Heart right ventricle (tissue), 16 donors: ENCODE data around the gene ACSS1. TPM values are rescaled to one million over a fixed set of nuclear protein-coding genes. Genes with fewer than 3 reads are reported as not detected.
A peak's percentile ranks its signal among the peaks of the same experiment; 100 is the strongest.

Source experiments
- ATAC-seq, 8 donors: fragments of 200-7000 bp; cut with Tn5 transposase; one replicate each; pipeline ENCODE4 v1.9.1; 2020; ENCODE audit warnings: mild to moderate bottlenecking in 8 of 8, moderate library complexity in 8 of 8, moderate number of reproducible peaks in 1 of 8
- DNase-seq, 2 donors: peaks; one replicate each; pipeline ENCODE4 v3.0.0-alpha.2; 2020
- H3K27ac ChIP-seq, 10 donors: fragments of 200-600 bp; sonication (generic) in 2 of 10; one replicate each; pipeline versions ENCODE4 v1.5.0 to v1.8.0; 2020 to 2022; ENCODE audit warnings: mild to moderate bottlenecking in 3 of 10
- H3K27me3 ChIP-seq, 7 donors: fragments of 200-600 bp; one replicate each; pipeline ENCODE4 v1.8.0; 2021 to 2022; ENCODE audit warnings: mild to moderate bottlenecking in 2 of 7
- H3K36me3 ChIP-seq, 9 donors: fragments of 200-600 bp; sonication (generic) in 1 of 9; one replicate each; pipeline versions ENCODE4 v1.5.0 to v1.8.0; 2020 to 2022; ENCODE audit warnings: mild to moderate bottlenecking in 2 of 9
- H3K4me1 ChIP-seq, 9 donors: fragments of 200-600 bp; sonication (generic) in 1 of 9; one replicate each; pipeline versions ENCODE4 v1.5.0 to v1.8.0; 2020 to 2022; ENCODE audit warnings: mild to moderate bottlenecking in 4 of 9
- H3K4me3 ChIP-seq, 10 donors: fragments of 200-600 bp; sonication (generic) in 2 of 10; one replicate each; pipeline versions ENCODE4 v1.5.0 to v1.8.0; 2020 to 2022; ENCODE audit warnings: mild to moderate bottlenecking in 7 of 10, moderate library complexity in 2 of 10
- H3K9me3 ChIP-seq, 11 donors: fragments of 200-600 bp in 10 of 11; sonication (generic) in 2 of 11; one replicate each; pipeline versions ENCODE4 v1.5.0 to v1.8.0; 2013 to 2022; ENCODE audit warnings: mild to moderate bottlenecking in 2 of 11, control low read depth in 1 of 11, moderate library complexity in 1 of 11
- CTCF ChIP-seq, 9 donors: fragments of 200-600 bp; sonication (generic) in 2 of 9; IDR thresholded peaks; one replicate each; pipeline versions ENCODE4 v1.5.0 to v1.8.0; 2021 to 2022; ENCODE audit warnings: antibody characterized with exemption in 9 of 9, mild to moderate bottlenecking in 5 of 9, moderate library complexity in 1 of 9
- WGBS, 2 donors: extraction: QIAGEN DNeasy Blood & Tissue Kit; methylation state at CpG; one replicate each; pipeline ENCODE4 v1.1.7; 2013; ENCODE audit warnings: inconsistent platforms in 1 of 2; 5-methylcytosine and 5-hydroxymethylcytosine counted together
- intact Hi-C, 10 donors: fragments of 100-400 bp; cut with DNase I; formaldehyde crosslinking; loops; one replicate each; pipeline versions ENCODE4 v1.11.1 to v1.14.2; 2022
- polyA plus RNA-seq, 2 donors: library from polyadenylated mRNA; stranded (reverse); fragments of 200-250 nt; gene quantifications; one replicate each; pipeline ENCODE4 v1.2.3, GENCODE V29; 2013
- total RNA-seq, 10 donors: library from RNA; stranded (reverse); fragmentation: NEBNext Ultra II Directional in 3 of 10; extraction: Animal tissue kit (Norgen Biotek cat#: 25700) in 3 of 10; gene quantifications; one replicate each; pipeline versions ENCODE4 v1.2.1 to v1.2.4, GENCODE V29; 2021 to 2023
- donor health status: Arrhythmogenic right ventricular cardiomyopathy.
- donor health status: ischemic (EF 13 %, LVEDD 7.1; RV severe dilation, severe dysfunction).
- donor health status: healthy with polysubstance abuse.
- donor health status: DM: no; HTN: yes; CAD: no.
- donor health status: DM: no; HTN: no; CAD: no.
- donor health status: ischemic (EF 25% LVEDD 6.9; RV normal size, moderate dysfunction).
- donor health status: ischemic (EF 25% LVEDD 5.7; RV mildly dilated, moderate dysfunction).
- donor health status: healthy.
- donor health status: DM: yes; HTN: yes; CAD: no.
- donor health status: Ischemic cardiomyopathy.
- donor health status: ischemic (EF 35%, LVEDD 5.7; RV mildly dilated, moderate dysfunction).
- donor health status: nonischemic (EF 11% LVEDD 7.7; RV severe dilation, severe dysfunction).
- donor health status: DM: yes; HTN: yes; CAD: no.
- donor health status: PGD.
- donor health status: ischemic (EF 29% LVEDD 5.4; RV normal size, mild dysfunction).
- donor health status: nonischemic (EF 23%, LVEDD 6.1; RV moderate dilation, normal function).

ACSS1 gene
- total and polyA plus RNA-seq, 12 donors: 29.7 to 114 (median 84.9) TPM

DNA sequence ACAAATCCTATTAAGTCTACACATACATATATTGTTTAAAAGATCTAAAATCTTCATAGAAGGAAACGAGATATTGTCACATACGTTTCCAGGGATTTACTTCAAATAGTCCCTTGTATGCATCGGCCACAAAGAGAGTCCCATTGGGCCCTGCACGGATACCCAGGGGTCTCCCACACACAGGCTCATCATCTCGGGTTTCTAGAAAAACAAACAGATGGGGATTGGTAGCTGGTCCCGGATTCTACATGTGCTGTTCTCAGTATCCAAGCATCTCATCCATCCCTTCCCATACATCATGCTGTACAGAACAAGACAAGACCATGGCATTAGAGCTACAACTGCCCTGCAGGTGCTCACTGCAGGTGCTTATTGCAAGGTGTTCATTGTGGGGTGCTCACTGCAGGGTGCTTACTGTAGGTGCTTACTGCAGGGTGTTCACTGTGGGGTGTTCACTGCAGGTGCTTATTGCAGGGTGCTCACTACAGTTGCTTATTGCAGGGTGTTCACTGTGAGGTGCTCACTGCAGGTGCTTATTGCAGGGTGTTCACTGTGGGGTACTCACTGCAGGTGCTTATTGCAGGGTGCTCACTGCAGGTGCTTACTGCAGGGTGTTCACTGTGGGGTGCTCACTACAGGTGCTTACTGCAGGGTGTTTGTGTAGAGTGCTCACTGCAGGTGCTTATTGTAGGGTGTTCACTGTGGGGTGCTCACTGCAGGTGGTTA lies 86.4 kb downstream of the ACSS1 start:
- ATAC-seq (no peak), DNase-seq (no peak)
- Histone ChIP-seq H3K4me1 (peaks cover 0 to 16% (median 0%) of the 10 kb centered on the region in 9 donors), H3K9me3 (peaks cover 0 to 17% (median 0%) of the 10 kb centered on the region in 11 donors), H3K27me3 (no peaks in the 10 kb centered on the region), H3K4me3 (no peak overlapping the region), H3K27ac (peak overlapping the region in 1 of 10 donors; percentile 64), H3K36me3 (peaks cover 0 to 91% (median 20%) of the 10 kb centered on the region in 9 donors)
- no peak for TF ChIP-seq CTCF (IDR thresholded peaks at IDR 0.05)
- intact Hi-C loops: no loop called here
- 90% methylated on average over 6 of the region's 6 CpGs for WGBS, 2 donors

- no peaks in the 10 kb centered on the region for H3K27me3 ChIP-seq
- 89 to 95% methylated on average over 8 of the region's 8 CpGs for WGBS, 2 donors
- peaks cover 0 to 16% (median 0%) of the 10 kb centered on the region in 9 donors for H3K4me1 ChIP-seq
- no peak overlapping the region for H3K4me3 ChIP-seq
- ATAC-seq (peak in 2 of 8 donors; percentile 24 to 42), DNase-seq (no peak)
- TF ChIP-seq CTCF (IDR thresholded peaks at IDR 0.05): no peak
- intact Hi-C loops: no loop called here
- H3K9me3 ChIP-seq: peaks cover 0 to 9% (median 0%) of the 10 kb centered on the region in 11 donors
- peaks cover 0 to 91% (median 21%) of the 10 kb centered on the region in 9 donors for H3K36me3 ChIP-seq
- H3K27ac ChIP-seq: peak overlapping the region in 1 of 10 donors; percentile 64
Measured at GRCh38 chr20:24970754-24971153, 87.2 kb downstream of the ACSS1 start.

DNA sequence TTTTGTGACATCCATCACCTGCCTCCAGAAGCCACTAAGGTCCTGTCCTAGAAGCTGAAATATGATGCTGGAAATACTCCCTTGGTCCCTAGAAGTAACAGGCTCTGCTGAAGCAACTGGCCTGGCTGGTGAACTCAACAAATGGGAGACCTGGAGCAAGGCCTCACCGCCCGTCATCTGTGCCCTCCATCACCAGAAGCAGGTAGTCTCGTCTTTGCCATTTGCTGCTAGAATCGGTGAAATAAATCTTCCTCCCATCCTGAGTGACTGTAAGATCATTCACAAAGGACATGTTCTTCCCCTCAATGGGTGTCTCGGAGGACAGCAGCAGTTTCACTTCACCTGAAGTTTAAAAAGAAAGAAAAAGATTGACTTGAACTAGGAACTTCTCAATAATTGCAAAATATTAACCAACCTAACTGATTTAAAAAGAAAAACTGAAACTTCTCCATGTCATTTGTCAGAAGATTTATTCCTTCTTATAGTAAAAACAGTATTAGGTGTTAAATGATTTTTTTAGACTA lies 87.8 kb downstream of the ACSS1 start:
- DNase-seq (no peak), ATAC-seq (no peak)
- H3K36me3 ChIP-seq: peaks cover 0 to 93% (median 25%) of the 10 kb centered on the region in 9 donors
- H3K4me3 ChIP-seq: no peak overlapping the region
- H3K27ac ChIP-seq: peak overlapping the region in 1 of 10 donors; percentile 64
- WGBS, 2 donors: 94% methylated on average over 5 of the region's 5 CpGs
- TF ChIP-seq CTCF (IDR thresholded peaks at IDR 0.05): no peak
- intact Hi-C loops: no loop called here
- H3K27me3 ChIP-seq: no peaks in the 10 kb centered on the region
- H3K9me3 ChIP-seq: peaks cover 0 to 3% (median 0%) of the 10 kb centered on the region in 11 donors
- H3K4me1 ChIP-seq: peaks cover 0 to 16% (median 0%) of the 10 kb centered on the region in 9 donors

DNA sequence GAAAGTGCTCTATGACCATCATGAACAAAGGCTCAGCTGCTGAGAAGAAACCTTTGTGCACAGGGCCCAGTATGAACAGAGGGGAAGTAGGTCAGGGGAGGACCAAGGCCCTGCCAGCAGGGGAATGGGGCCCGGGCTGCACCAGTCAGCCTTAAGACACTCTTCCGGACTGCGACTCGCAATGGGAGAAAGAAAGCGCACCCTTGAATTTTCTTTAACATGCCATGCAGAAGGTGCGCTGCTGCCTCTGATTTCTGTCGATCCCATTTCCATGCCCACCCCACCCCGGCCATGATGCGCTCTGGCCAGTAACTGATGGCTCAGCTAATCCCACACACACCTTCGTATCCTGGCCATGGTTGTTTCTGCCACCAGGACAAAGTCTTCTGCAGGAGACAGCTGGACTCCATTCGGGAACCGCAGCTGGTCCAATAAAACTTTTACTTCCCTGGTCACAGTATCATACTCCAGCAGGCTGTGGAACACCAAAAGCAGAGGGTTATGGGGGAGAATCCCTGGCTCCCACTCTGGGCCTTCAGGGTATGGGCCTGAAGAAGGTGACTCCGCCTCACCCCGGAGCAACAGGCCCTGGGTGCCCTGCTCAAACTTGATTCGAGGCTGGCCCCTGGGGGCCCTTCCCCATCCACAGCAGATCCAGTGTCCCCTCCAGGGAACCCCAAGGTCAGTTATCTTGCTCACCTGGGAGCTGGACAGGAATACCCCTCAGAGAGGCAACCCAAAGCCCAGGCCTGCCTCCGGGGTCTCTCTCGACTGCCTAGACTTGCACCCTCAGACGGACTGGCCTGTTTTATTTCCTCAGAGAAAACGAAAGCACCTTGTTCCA lies 88.5 kb downstream of the ACSS1 start:
- ATAC-seq: no peak
- DNase-seq: no peak
- Histone ChIP-seq H3K27ac (no peak overlapping the region), H3K4me1 (peaks cover 0 to 16% (median 0%) of the 10 kb centered on the region in 9 donors), H3K36me3 (peaks cover 0 to 99% (median 25%) of the 10 kb centered on the region in 9 donors), H3K9me3 (no peaks in the 10 kb centered on the region), H3K4me3 (no peak overlapping the region), H3K27me3 (no peaks in the 10 kb centered on the region)
- no peak for TF ChIP-seq CTCF (IDR thresholded peaks at IDR 0.05)
- intact Hi-C loops: no loop called here
- 95 to 97% methylated on average over 19 of the region's 19 CpGs for WGBS, 2 donors
